ENCODE data around the gene TMEM254. TPM values are rescaled to one million over a fixed set of nuclear protein-coding genes. Genes with fewer than 3 reads are reported as not detected.

TMEM254 gene
- total and polyA plus RNA-seq, 9 of the 15 experiments (the other 6 are each of a cell fraction or from before 2014, with no cell fraction given): 0.59 to 4.7 (median 1.9) TPM

DNA sequence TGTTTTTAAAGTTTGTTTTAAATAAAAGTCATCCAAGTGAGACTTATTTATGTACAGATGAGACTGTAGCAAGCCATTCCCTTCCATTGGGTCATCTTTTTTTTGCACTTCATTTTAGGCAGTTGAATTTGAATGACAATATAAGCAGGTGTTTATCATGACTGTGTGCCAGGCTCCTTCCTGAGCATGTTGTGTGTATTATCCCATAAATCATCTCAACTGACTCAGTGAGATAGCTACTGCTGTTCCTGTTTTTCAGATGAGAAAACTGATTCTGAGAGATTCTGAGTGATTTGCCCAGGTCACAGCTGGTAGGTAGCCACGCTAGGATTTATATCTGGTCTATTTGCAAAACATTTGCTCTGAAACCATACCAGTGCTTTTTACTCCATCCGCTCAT is 11.7 kb downstream of the TMEM254 start (continued):
- TF ChIP-seq, protein P1, sequence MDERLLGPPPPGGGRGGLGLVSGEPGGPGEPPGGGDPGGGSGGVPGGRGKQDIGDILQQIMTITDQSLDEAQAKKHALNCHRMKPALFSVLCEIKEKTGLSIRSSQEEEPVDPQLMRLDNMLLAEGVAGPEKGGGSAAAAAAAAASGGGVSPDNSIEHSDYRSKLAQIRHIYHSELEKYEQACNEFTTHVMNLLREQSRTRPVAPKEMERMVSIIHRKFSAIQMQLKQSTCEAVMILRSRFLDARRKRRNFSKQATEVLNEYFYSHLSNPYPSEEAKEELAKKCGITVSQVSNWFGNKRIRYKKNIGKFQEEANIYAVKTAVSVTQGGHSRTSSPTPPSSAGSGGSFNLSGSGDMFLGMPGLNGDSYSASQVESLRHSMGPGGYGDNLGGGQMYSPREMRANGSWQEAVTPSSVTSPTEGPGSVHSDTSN (CRISPR knock-in tag; IDR thresholded peaks at IDR 0.05; ENCODE audit: low read depth): no peak
- TF ChIP-seq, protein P1 (tag; conservative IDR thresholded peaks at IDR 0.05; ENCODE audit: low read depth): peak; percentile 82
- TF ChIP-seq ARID1B (IDR thresholded peaks at IDR 0.05) (0 out of 2 replicates have a peak, but pooled peaks have one; percentile 12), ZNF586 (CRISPR knock-in tag; conservative IDR thresholded peaks at IDR 0.05) (no peak), TCF7 (IDR thresholded peaks at IDR 0.05; ENCODE audit: borderline replicate concordance) (no peak), XRCC3 (IDR thresholded peaks at IDR 0.05) (no peak)

DNA sequence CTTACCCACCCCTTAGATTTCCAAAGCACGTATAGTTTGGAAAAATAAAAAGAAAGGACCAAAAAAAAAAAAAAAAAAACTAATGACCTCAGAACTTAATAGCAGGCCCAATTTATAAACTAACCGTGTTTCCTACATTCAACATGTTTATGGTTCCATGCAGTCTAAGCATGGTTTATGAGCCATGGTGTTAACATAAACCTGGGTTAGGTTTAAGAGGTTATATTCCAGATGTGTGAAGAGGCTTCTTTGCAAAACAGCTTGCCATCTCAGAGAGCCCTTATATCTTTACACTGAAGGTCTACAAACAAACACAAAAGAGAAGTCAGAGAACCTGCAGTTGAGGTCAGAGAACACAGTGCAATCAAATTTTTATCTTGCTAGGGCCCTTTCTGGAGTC is 15.8 kb downstream of the TMEM254 start:
- POLR2A ChIA-PET: interaction anchor here (0.7 kb wide), 1 partner anchor 10 kb away, joined by 3 read pairs; no protein-coding TSS in a partner anchor
- in situ Hi-C loops (cut with MboI): no loop called here
- 4% methylated on average over 2 of the region's 2 CpGs for WGBS (ENCODE audit: insufficient coverage, low coverage, missing lambda C conversion rate)
- Histone ChIP-seq H4K20me1 (replicated peaks; ENCODE audit: control insufficient read depth, insufficient read depth, low read length) (no peaks in the 10 kb centered on the region), H3K9me1 (ENCODE audit: control insufficient read depth, insufficient read depth, low read length) (no peaks in the 10 kb centered on the region), H3K79me2 (ENCODE audit: control insufficient read depth, insufficient read depth, low read length) (no peaks in the 10 kb centered on the region), H3K9me3 (replicated peaks; ENCODE audit: control insufficient read depth, insufficient read depth, low read depth, low read length) (no peaks in the 10 kb centered on the region), H3K27ac (ENCODE audit: extremely low read depth, low read depth, low read length) (no peak overlapping the region), H3K27me3 (ENCODE audit: control insufficient read depth in 2 of 2, insufficient read depth in 2 of 2, low read length in 2 of 2) (peaks cover 5 to 16% of the 10 kb centered on the region in 2 experiments; a peak in 3 of 5 replicates), H3K9ac (ENCODE audit: insufficient read depth in 1 of 2, low read depth in 2 of 2, low read length in 2 of 2) (no peak overlapping the region), H3K4me2 (ENCODE audit: insufficient read depth, low read length) (no peak overlapping the region), H3K4me1 (replicated peaks in 1 of 2; ENCODE audit: control insufficient read depth in 2 of 2, insufficient read depth in 2 of 2, low read length in 2 of 2) (no peaks in the 10 kb centered on the region), H2AFZ (ENCODE audit: low read depth, low read length) (no peak overlapping the region), H3K36me3 (ENCODE audit: control insufficient read depth, insufficient read depth, low read length) (no peaks in the 10 kb centered on the region), H3K4me3 (no peak overlapping the region)
- FAIRE-seq (no peak), DNase-seq (ENCODE audit: extremely low read depth in 1 of 4, low spot score in 3 of 4) (no peak), ATAC-seq (no peak)
- no TSS peak for BruUV-seq (replicated peaks)
- intact Hi-C loops (cut with micrococcal nuclease): no loop called here
- CTCF ChIA-PET (ENCODE audit: low intra/inter-chr PET ratio): no interaction called here
- TF ChIP-seq CEBPB (tag; IDR thresholded peaks at IDR 0.05): no peak
- no peak for TF ChIP-seq CTBP1 (IDR thresholded peaks at IDR 0.05; ENCODE audit: borderline replicate concordance)
- TF ChIP-seq SNIP1 (IDR thresholded peaks at IDR 0.05; ENCODE audit: low read depth): no peak
- TF ChIP-seq HMG20B (CRISPR knock-in tag; IDR thresholded peaks at IDR 0.05): no peak
- TF ChIP-seq SRSF9 (IDR thresholded peaks at IDR 0.05; ENCODE audit: borderline replicate concordance, low read depth, low read length): no peak
- TF ChIP-seq, protein P2, sequence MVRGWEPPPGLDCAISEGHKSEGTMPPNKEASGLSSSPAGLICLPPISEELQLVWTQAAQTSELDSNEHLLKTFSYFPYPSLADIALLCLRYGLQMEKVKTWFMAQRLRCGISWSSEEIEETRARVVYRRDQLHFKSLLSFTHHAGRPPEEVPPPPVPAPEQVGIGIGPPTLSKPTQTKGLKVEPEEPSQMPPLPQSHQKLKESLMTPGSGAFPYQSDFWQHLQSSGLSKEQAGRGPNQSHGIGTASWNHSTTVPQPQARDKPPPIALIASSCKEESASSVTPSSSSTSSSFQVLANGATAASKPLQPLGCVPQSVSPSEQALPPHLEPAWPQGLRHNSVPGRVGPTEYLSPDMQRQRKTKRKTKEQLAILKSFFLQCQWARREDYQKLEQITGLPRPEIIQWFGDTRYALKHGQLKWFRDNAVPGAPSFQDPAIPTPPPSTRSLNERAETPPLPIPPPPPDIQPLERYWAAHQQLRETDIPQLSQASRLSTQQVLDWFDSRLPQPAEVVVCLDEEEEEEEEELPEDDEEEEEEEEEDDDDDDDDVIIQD (CRISPR knock-in tag; IDR thresholded peaks at IDR 0.05): no peak
- no peak for TF ChIP-seq POLR2B (IDR thresholded peaks at IDR 0.05; ENCODE audit: low read depth, partially characterized antibody)
- TF ChIP-seq, protein P3, sequence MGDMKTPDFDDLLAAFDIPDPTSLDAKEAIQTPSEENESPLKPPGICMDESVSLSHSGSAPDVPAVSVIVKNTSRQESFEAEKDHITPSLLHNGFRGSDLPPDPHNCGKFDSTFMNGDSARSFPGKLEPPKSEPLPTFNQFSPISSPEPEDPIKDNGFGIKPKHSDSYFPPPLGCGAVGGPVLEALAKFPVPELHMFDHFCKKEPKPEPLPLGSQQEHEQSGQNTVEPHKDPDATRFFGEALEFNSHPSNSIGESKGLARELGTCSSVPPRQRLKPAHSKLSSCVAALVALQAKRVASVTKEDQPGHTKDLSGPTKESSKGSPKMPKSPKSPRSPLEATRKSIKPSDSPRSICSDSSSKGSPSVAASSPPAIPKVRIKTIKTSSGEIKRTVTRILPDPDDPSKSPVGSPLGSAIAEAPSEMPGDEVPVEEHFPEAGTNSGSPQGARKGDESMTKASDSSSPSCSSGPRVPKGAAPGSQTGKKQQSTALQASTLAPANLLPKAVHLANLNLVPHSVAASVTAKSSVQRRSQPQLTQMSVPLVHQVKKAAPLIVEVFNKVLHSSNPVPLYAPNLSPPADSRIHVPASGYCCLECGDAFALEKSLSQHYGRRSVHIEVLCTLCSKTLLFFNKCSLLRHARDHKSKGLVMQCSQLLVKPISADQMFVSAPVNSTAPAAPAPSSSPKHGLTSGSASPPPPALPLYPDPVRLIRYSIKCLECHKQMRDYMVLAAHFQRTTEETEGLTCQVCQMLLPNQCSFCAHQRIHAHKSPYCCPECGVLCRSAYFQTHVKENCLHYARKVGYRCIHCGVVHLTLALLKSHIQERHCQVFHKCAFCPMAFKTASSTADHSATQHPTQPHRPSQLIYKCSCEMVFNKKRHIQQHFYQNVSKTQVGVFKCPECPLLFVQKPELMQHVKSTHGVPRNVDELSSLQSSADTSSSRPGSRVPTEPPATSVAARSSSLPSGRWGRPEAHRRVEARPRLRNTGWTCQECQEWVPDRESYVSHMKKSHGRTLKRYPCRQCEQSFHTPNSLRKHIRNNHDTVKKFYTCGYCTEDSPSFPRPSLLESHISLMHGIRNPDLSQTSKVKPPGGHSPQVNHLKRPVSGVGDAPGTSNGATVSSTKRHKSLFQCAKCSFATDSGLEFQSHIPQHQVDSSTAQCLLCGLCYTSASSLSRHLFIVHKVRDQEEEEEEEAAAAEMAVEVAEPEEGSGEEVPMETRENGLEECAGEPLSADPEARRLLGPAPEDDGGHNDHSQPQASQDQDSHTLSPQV (IDR thresholded peaks at IDR 0.05): no peak
